MV-4-11 (cell line): Measurements from ENCODE around the gene EIF6.
A peak's percentile ranks its signal among the peaks of the same experiment; 100 is the strongest.

Source experiments
- DNase-seq: peaks from one replicate; lab custom pipeline; 2025; lab: John Stamatoyannopoulos, UW

EIF6 gene

DNA sequence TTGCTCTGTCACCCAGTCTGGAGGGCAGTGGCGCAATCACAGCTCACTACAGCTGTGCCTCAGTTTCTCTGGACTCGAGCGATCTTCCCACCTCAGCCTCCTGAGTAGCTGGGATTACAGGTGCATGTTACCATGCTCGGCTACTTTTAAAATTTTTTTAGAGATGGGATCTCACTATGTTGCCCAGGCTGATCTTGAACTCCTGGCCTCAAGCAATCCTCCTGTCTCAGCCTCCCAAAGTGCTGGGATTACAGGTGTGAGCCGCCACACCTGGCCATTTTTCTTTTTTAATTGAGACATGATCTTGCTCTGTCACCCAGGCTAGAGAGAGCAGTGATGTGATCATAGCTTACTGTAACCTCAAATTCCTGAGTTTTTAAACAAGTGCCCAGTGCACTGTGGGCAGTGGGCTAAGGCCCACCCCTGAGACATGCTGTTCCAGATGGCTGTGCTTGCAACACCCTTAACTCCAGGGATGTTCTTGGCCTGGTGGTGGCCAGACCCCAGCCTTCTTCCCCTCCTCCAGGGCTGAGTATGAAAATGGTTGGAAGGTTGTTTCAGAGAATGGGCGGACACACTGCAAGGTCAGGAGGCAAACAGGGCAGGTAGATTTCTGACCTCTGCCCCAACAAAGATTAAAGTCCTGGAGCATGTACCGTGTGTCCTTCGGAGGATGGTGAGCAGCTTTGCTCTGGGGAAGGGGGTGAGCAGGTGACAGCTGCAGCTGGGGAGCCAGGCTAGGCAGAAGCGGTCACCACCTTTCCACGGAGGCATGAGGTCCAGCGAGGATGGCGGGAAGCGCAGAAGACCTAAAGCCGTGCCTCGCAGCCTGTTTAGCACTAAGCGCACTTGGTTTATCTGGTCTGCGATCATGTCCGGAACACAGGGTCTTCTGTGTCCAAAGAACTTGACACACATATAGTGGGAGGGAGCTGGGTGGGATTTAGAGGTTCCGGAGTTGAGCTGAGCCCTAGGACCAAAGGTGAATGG, 9.0 kb upstream of the EIF6 start:
- no peak for DNase-seq

- no peak for DNase-seq
Measured at GRCh38 chr20:35292504-35293285, 8.1 kb upstream of the EIF6 start.

- DNase-seq, result no peak
Measured at GRCh38 chr20:35291654-35292503, 7.3 kb upstream of the EIF6 start, which contains the start of gene FAM83C. FAM83C (minus strand) TSS chr20:35292425; CDS start chr20:35292304, 121 bp downstream.

DNA sequence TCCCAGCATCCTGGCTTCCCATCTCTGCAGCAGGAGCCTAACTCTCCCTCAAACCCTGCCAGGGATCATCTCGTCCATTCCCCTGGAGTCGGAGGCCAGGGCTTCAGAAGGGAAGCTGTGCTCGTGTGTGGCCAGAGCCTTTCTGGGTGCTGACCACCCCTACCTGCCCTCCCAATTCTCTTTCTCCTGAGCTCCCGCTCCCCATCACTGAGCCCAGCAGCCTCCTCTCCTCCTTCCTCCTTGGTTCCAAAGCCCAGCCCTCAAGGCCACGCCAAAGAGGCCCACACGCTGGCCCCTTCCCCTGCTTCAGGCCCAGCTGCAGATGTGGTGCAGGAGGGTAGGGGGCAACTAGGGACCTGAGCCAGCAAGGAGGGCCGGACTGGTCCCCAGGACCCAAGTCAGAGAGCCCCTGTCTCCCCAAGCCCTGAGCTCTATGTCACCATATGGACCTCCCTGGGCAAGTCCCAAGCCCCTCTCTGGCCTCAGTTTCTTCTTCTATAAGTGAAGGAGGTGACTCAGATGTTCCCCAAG, 6.4 kb upstream of the EIF6 start:
- DNase-seq, result no peak

DNA sequence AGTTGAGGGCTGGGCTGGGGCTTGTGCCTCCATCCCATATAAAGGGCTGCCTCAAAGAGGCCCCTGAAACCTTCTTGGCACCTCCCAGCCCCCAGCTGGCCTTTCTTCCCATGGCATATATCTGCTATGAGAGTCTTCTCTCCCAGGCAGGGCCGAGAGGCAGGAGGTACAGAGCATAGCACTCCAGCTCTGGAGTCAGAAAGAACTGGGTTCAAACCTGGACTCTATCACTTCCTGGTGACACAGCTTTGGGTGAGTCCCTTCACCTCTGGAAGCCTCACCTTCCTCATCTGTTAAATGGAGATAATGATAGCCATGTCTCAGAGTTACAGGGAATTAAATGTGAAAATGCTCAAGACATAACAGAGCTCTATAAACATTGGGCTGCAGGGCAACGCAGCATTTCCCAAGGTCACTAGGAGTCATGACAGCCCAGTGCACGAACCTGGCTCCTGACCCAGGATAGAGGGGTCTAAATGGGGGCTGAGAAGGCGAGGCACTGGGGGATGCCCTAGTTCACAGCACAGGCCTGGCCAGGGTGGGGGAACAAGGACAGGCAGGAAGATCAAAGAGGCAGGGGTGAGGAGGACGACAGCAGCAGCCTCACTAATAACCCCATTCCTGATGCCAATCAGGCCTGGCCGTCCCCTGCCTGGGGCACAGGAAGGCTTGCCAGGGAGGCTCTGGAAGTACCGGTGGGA, 5.8 kb upstream of the EIF6 start:
- DNase-seq, result no peak

DNA sequence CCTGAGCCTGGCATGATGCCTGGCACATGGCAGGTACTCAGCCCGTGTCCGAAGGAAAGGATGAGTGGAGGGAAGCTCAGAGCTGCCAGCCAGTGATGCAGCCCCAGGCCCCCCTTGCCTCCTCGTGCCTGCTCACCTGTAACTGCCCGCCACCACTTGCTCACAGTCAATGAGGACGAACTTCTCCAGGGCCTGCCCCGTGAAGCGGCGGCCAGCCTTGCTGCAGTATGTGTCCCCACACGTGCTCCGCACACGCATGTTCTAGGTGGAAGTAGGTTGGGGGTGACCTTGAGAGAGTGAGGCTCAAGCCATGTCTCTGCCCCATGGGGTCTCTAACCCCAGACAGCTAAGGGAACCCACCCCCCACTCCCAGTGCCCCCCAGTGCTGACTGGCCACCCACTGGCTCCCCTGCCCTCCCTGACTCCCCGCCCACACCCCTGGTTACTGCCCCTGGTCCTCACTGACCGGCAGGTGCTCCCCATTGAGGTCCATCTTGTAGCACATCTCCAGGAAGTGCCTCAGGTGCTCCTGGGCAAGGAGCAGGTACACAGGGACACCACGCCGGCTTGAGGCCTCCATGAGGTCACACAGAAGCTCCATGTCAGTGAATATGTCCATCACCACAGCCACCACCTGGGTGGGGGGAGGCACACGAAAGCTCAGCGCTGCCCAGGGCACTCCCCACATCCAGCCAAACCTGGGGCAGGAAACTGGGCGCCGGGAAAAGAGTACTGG, 3.9 kb upstream of the EIF6 start:
- no peak for DNase-seq

GRCh38 chr20:35287509-35288324, 3.1 kb upstream of the EIF6 start:
- DNase-seq, result no peak

DNA sequence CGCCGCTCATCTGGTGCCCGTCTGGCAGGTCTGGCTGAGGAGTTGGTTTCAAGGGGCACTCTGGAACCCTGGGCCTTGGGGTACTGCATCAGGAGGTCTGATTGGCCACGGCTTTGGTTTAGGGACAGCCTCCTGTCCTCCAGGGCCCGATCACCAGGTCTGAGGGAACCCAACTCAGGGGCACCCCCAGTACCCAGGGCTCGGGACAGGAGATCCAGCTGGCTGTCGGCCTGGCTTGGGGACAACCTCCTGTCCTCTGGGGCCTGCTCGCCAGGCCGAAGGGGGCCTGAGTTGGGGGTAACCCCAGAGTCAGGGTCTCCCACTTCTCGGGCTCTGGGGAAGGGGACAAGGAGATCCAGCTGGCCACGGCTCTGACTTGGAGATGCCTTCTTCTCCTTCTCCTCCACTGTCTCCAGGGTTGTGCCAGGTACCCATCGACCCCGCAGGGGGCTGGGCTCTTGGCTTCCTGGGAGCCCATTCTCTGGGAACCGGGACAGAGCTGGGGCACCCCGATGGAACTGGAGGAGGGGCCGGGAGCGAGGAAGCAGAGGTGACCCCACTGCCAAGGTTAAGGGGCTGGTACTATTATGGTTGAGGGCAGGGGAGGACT, 2.4 kb upstream of the EIF6 start:
- DNase-seq, result no peak

- DNase-seq, result no peak
Measured at GRCh38 chr20:35286077-35286898, 1.7 kb upstream of the EIF6 start.

GRCh38 chr20:35285806-35286076, 1.2 kb upstream of the EIF6 start:
- no peak for DNase-seq

DNA sequence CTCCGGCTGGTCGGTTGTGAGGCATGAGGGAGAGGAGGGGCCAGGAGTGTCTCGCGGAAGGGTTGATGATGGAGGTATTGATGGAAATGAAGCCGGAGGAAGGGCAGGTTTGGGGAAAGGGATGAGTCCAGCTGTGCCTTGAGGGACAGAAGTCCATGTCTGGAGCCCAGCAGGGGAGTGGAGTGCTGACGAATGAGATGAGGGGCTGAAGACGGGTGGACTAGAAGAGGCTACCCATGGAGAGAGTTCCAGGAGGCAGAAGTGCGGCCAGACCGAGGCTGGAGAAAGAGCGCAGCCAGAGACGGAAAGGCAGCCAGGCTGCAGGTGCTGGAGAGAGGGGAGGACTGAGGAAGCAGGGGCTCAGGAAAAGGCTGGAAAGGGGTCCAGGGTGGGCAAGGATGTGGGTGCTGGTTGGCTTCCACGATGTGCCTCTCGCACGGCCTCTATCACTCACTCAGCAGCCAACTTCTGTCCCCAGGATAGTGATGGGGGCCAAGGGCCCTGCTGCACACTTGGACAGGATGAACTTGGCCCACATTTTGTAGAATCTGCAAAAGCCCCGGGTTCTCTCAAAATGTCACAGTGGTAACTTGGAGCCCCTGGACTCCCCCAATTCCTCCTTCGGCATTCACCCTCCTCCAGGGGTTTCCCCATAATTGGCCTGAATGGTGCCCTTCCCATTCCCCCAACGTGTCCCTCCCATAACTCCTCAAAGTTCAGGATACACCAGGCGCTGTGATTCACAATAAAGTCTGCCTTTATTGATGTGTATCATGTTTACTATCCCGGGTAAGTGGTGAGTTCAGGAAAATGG, 627 bp upstream of the EIF6 start:
- no peak for DNase-seq

- DNase-seq, result peak; percentile 25
Measured at GRCh38 chr20:35283441-35284266, 918 bp downstream of the EIF6 start.

DNA sequence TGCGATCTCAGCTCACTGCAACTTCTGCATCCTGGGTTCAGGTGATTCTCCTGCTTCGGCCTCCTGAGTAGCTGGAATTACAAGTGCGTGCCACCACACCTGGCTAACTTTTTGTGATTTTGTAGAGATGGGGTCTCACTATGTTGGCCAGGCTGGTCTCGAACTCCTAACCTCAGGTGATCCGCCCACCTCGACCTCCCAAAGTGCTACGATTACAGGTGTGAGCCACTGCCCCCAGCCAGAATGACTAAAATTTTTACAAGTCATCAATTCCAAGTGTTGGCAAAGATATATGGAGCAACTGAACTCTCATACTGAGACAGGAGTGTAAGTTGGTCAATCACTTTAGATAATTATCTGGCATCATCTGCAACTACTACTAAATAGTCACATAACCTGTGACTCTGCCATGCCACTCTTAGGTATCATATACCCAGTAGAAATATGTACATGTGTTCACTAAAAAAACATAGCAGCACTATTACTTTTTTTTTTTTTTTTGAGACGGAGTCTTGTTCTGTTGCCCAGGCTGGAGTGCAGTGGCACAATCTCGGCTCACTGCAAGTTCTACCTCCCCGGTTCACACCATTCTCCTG, 3.0 kb downstream of the EIF6 start:
- no peak for DNase-seq

DNA sequence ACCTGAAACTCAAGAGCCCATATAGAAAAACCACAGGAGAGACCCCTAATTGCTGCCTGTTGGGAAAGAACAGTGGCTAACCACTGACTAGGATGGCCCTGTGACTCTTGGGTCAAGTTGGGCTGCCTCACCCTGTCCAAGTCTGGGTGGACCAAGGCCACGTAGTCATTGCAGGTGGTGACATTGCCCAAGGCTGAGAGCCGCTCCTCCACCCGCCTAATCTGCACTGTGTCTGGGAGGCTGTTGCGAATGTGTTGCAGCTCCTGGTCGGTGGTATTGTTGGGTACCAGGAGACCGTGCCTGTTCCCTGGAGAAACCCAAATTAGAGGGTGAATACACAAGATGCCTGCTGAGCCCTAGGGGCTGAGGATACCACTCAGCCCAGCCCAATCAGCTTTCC, 4.0 kb downstream of the EIF6 start:
- no peak for DNase-seq

- no peak for DNase-seq
Measured at GRCh38 chr20:35279533-35280174, 4.9 kb downstream of the EIF6 start.

DNA sequence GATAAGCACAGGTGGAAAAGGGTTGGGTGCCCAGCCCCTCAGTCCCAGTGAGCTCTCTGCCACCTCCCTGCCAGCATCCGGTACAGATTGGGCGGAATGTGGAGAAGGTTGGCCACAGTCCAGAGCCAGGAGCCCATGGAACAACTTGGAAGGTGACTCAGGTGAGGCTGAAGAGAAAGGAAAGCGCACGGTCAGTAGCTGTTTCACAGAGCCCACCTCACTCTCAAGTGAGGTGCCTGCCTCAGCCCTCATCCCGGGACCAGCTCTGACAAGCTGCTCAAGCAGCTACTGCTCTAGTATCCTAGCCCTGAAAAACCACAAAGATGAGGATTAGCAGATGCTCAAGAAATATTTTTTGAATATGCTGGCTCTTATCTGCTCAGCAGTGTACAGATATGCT, 5.5 kb downstream of the EIF6 start:
- DNase-seq, result no peak
